Measurements from ENCODE around the gene PRKAA2. TPM values are rescaled to one million over a fixed set of nuclear protein-coding genes. Genes with fewer than 3 reads are reported as not detected.

Gene PRKAA2
- total and polyA plus RNA-seq, 10 of the 15 experiments (the other 5 are each of a cell fraction or from before 2014, with no cell fraction given): 0.01 TPM; not detected in 9

DNA sequence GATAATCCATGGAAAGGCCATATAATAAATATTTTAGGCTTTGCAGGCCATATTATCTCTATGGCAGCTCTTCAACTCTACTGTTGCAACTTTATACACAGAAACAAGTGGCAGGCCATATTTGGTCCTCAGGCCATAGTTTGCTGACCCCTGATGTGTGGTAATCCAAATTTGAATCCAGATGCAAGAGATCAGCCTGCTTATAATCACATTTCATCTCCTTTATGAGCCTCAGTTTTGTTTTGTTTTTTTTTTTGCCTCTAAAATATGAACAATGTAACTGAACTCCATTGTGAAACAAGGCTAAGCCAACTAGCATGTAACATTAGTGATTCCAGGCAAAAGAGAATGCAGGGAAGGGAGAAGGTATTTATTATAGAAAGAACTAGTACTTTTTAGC lies 81.6 kb downstream of the PRKAA2 start (continued):
- TF ChIP-seq, protein P1, sequence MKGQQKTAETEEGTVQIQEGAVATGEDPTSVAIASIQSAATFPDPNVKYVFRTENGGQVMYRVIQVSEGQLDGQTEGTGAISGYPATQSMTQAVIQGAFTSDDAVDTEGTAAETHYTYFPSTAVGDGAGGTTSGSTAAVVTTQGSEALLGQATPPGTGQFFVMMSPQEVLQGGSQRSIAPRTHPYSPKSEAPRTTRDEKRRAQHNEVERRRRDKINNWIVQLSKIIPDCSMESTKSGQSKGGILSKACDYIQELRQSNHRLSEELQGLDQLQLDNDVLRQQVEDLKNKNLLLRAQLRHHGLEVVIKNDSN (IDR thresholded peaks at IDR 0.05; ENCODE audit: borderline replicate concordance, extremely low read length, insufficient read depth, low read depth, low read length): no peak
- TF ChIP-seq YY1 (IDR thresholded peaks at IDR 0.05; ENCODE audit: low read depth, low read length): no peak
- no peak for TF ChIP-seq ZNF274 (IDR thresholded peaks at IDR 0.05; ENCODE audit: insufficient read depth, insufficient read length)

DNA sequence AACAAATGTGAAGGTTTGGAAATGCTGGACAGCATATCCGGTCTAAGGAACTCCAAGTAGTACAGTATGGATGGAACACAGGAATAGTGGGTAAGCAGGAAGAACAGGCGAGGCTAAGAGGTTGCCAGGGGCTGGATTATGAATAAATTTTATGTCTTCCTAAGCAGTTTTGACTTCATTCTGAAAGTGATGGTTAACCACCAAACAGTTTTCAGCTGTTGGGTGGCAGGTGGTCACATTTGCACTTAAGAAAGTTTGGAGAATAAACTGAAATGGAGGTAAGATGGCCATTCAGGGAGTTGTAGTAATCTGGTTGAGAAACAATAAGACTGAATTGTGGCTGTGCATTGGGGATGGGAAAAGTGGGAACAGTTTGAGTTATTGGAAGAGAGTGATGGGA lies 83.8 kb downstream of the PRKAA2 start:
- Histone ChIP-seq H3K27ac (ENCODE audit: control insufficient read depth, insufficient read depth) (no peak overlapping the region), H3K9me3 (replicated peaks; ENCODE audit: control insufficient read depth, insufficient read depth, low read length) (no peaks in the 10 kb centered on the region), H3K4me2 (ENCODE audit: control insufficient read depth, insufficient read depth) (no peak overlapping the region), H3K9ac (ENCODE audit: control insufficient read depth, insufficient read depth, low read length) (no peak overlapping the region), H3K4me1 (ENCODE audit: control insufficient read depth, insufficient read depth, low read length) (no peaks in the 10 kb centered on the region), H3K36me3 (ENCODE audit: control insufficient read depth in 2 of 2, insufficient read depth in 2 of 2, low read length in 1 of 2) (no peaks in the 10 kb centered on the region), H2AFZ (ENCODE audit: control insufficient read depth, low read depth, low read length) (no peak overlapping the region), H4K20me1 (ENCODE audit: control insufficient read depth, insufficient read depth) (no peaks in the 10 kb centered on the region), H3K27me3 (replicated peaks in 1 of 2; ENCODE audit: control insufficient read depth in 2 of 2, insufficient read depth in 2 of 2, low read length in 1 of 2) (no peaks in the 10 kb centered on the region), H3K79me2 (ENCODE audit: control insufficient read depth, insufficient read depth, low read length) (no peaks in the 10 kb centered on the region), H3K4me3 (no peak overlapping the region)
- intact Hi-C loops (cut with micrococcal nuclease; ENCODE audit: unreplicated experiment) (no loop called here), in situ Hi-C loops (cut with MboI) (no loop called here)
- BruUV-seq (replicated peaks): no TSS peak
- ATAC-seq (no peak), FAIRE-seq (no peak), DNase-seq (ENCODE audit: low read depth, low spot score) (no peak)
- CTCF ChIA-PET: no interaction called here
- WGBS (ENCODE audit: insufficient coverage, insufficient replicate concordance, low lambda C conversion rate, missing lambda C conversion rate): 19% methylated on average over 2 of the region's 2 CpGs
- SMC1A ChIA-PET (ENCODE audit: uncharacterized antibody, unreplicated experiment): no interaction called here
- TF ChIP-seq IKZF1 (conservative IDR thresholded peaks at IDR 0.05) (no peak), MYB (IDR thresholded peaks at IDR 0.05; ENCODE audit: borderline replicate concordance, low read depth, low read length) (no peak), DPF2 (IDR thresholded peaks at IDR 0.05) (no peak), RCOR1 (conservative IDR thresholded peaks at IDR 0.05; ENCODE audit: low read depth, low read length) (no peak), EZH2 (IDR thresholded peaks at IDR 0.05; ENCODE audit: borderline replicate concordance, control insufficient read depth, low read depth, low read length) (no peak), ESRRA (IDR thresholded peaks at IDR 0.05; ENCODE audit: low read length) (no peak), SRF (IDR thresholded peaks at IDR 0.05; ENCODE audit: low read depth in 2 of 2, low read length in 2 of 2) (no peak), GABPA (IDR thresholded peaks at IDR 0.05; ENCODE audit: low read depth) (no peak)
- TF ChIP-seq, protein P2, sequence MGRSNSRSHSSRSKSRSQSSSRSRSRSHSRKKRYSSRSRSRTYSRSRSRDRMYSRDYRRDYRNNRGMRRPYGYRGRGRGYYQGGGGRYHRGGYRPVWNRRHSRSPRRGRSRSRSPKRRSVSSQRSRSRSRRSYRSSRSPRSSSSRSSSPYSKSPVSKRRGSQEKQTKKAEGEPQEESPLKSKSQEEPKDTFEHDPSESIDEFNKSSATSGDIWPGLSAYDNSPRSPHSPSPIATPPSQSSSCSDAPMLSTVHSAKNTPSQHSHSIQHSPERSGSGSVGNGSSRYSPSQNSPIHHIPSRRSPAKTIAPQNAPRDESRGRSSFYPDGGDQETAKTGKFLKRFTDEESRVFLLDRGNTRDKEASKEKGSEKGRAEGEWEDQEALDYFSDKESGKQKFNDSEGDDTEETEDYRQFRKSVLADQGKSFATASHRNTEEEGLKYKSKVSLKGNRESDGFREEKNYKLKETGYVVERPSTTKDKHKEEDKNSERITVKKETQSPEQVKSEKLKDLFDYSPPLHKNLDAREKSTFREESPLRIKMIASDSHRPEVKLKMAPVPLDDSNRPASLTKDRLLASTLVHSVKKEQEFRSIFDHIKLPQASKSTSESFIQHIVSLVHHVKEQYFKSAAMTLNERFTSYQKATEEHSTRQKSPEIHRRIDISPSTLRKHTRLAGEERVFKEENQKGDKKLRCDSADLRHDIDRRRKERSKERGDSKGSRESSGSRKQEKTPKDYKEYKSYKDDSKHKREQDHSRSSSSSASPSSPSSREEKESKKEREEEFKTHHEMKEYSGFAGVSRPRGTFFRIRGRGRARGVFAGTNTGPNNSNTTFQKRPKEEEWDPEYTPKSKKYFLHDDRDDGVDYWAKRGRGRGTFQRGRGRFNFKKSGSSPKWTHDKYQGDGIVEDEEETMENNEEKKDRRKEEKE (IDR thresholded peaks at IDR 0.05): no peak
- TF ChIP-seq, protein P3, sequence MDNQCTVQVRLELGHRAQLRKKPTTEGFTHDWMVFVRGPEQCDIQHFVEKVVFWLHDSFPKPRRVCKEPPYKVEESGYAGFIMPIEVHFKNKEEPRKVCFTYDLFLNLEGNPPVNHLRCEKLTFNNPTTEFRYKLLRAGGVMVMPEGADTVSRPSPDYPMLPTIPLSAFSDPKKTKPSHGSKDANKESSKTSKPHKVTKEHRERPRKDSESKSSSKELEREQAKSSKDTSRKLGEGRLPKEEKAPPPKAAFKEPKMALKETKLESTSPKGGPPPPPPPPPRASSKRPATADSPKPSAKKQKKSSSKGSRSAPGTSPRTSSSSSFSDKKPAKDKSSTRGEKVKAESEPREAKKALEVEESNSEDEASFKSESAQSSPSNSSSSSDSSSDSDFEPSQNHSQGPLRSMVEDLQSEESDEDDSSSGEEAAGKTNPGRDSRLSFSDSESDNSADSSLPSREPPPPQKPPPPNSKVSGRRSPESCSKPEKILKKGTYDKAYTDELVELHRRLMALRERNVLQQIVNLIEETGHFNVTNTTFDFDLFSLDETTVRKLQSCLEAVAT (IDR thresholded peaks at IDR 0.05): no peak
- TF ChIP-seq, protein P4, sequence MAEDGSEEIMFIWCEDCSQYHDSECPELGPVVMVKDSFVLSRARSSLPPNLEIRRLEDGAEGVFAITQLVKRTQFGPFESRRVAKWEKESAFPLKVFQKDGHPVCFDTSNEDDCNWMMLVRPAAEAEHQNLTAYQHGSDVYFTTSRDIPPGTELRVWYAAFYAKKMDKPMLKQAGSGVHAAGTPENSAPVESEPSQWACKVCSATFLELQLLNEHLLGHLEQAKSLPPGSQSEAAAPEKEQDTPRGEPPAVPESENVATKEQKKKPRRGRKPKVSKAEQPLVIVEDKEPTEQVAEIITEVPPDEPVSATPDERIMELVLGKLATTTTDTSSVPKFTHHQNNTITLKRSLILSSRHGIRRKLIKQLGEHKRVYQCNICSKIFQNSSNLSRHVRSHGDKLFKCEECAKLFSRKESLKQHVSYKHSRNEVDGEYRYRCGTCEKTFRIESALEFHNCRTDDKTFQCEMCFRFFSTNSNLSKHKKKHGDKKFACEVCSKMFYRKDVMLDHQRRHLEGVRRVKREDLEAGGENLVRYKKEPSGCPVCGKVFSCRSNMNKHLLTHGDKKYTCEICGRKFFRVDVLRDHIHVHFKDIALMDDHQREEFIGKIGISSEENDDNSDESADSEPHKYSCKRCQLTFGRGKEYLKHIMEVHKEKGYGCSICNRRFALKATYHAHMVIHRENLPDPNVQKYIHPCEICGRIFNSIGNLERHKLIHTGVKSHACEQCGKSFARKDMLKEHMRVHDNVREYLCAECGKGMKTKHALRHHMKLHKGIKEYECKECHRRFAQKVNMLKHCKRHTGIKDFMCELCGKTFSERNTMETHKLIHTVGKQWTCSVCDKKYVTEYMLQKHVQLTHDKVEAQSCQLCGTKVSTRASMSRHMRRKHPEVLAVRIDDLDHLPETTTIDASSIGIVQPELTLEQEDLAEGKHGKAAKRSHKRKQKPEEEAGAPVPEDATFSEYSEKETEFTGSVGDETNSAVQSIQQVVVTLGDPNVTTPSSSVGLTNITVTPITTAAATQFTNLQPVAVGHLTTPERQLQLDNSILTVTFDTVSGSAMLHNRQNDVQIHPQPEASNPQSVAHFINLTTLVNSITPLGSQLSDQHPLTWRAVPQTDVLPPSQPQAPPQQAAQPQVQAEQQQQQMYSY (CRISPR knock-in tag; IDR thresholded peaks at IDR 0.05): no peak
- RAD21 ChIA-PET (ENCODE audit: unreplicated experiment): no interaction called here
- POLR2A ChIA-PET: no interaction called here

Measured in GM12878 (cell line).